Neural cell (in vitro differentiated cells): ENCODE measurements around the gene CACNA2D1. TPM values are rescaled to one million over a fixed set of nuclear protein-coding genes. Genes with fewer than 3 reads are reported as not detected.

Experiments
- H2AFZ ChIP-seq: fragments of 200-600, 300-800 bp; sonication (generic), shearing (Covaris generic); 2 replicates; pipeline ENCODE4 v1.6.0; 2014; ENCODE audit warnings: low read depth, mild to moderate bottlenecking, antibody characterized with exemption, low read length, moderate library complexity
- H3F3A ChIP-seq: fragments of 200-600 bp; shearing (Covaris generic); 2 replicates; pipeline ENCODE4 v1.6.1; 2016; ENCODE audit warnings: mild to moderate bottlenecking, moderate library complexity, mixed read lengths, antibody characterized with exemption, low read length; ENCODE audit not compliant: insufficient read depth, poor library complexity, severe bottlenecking
- H3K27ac ChIP-seq: fragments of 200-600, 300-800 bp; sonication (generic), shearing (Covaris generic); 2 replicates; pipeline ENCODE4 v1.5.1; 2014; ENCODE audit warnings: mild to moderate bottlenecking, low read length, moderate library complexity
- H3K27me3 ChIP-seq: fragments of 300-800, 200-600 bp; sonication (generic), shearing (Covaris generic); 2 replicates; pipeline ENCODE4 v1.6.0; 2014; ENCODE audit warnings: mild to moderate bottlenecking, low read depth, low read length, moderate library complexity; ENCODE audit not compliant: insufficient read depth
- H3K36me3 ChIP-seq: fragments of 300-800, 200-600 bp; sonication (generic), shearing (Covaris generic); 2 replicates; pipeline ENCODE4 v1.5.1; 2014; ENCODE audit warnings: mild to moderate bottlenecking, antibody characterized with exemption, low read length, moderate library complexity; ENCODE audit not compliant: insufficient read depth
- H3K4me2 ChIP-seq: fragments of 300-800, 200-600 bp; sonication (generic), shearing (Covaris generic); 2 replicates; pipeline ENCODE4 v1.6.0; 2014; ENCODE audit warnings: mild to moderate bottlenecking, low read length
- H3K4me3 ChIP-seq: fragments of 300-800, 200-600 bp; sonication (generic), shearing (Covaris generic); 2 replicates; pipeline ENCODE4 v1.5.1; 2014; ENCODE audit warnings: mild to moderate bottlenecking, low read length, moderate library complexity
- H3K79me2 ChIP-seq: fragments of 200-600 bp; shearing (Covaris generic); replicated peaks from 2 replicates; pipeline ENCODE4 v1.6.0; 2014; ENCODE audit warnings: mild to moderate bottlenecking, low read length, moderate library complexity; ENCODE audit not compliant: insufficient read depth
- H3K9ac ChIP-seq: fragments of 300-800, 200-600 bp; sonication (generic), shearing (Covaris generic); 2 replicates; pipeline ENCODE4 v1.6.1; 2016; ENCODE audit warnings: mild to moderate bottlenecking, low read length, mixed read lengths
- H3K9me2 ChIP-seq: fragments of 200-600 bp; shearing (Covaris generic); 2 replicates; pipeline ENCODE4 v1.6.1; 2016; ENCODE audit warnings: mild to moderate bottlenecking, low read length, mixed read lengths; ENCODE audit not compliant: insufficient read depth
- H3K9me3 ChIP-seq: fragments of 200-600, 300-800 bp; sonication (generic), shearing (Covaris generic); 2 replicates; pipeline ENCODE4 v1.6.1; 2016; ENCODE audit warnings: mild to moderate bottlenecking, mixed run types, low read length, moderate library complexity, mixed read lengths
- H4K20me1 ChIP-seq: fragments of 200-600 bp; shearing (Covaris generic); 2 replicates; pipeline ENCODE4 v1.6.1; 2016; ENCODE audit warnings: mild to moderate bottlenecking, mixed run types; ENCODE audit not compliant: insufficient read depth
- EP300 ChIP-seq: fragments of 450-650 bp; conservative IDR thresholded peaks from 2 replicates; pipeline ENCODE4 v1.6.1; 2014; ENCODE audit warnings: antibody characterized with exemption, mild to moderate bottlenecking, moderate library complexity; ENCODE audit not compliant: poor library complexity, severe bottlenecking
- EZH2 ChIP-seq: fragments of 200-600, 300-800 bp; shearing (Covaris generic), sonication (generic); IDR thresholded peaks from 2 replicates; pipeline ENCODE4 v1.6.1; 2014; ENCODE audit warnings: antibody characterized with exemption, low read length, borderline replicate concordance, mild to moderate bottlenecking; ENCODE audit not compliant: insufficient read depth, poor library complexity, severe bottlenecking
- MXI1 ChIP-seq: fragments of 450-650 bp; conservative IDR thresholded peaks from 2 replicates; pipeline ENCODE4 v1.6.1; 2014; ENCODE audit warnings: antibody characterized with exemption, mild to moderate bottlenecking; ENCODE audit not compliant: poor library complexity, severe bottlenecking
- POLR2AphosphoS5 ChIP-seq: IDR thresholded peaks from 2 replicates; pipeline ENCODE4 v1.6.1; 2012
- RAD21 ChIP-seq: fragments of 450-650 bp; conservative IDR thresholded peaks from 2 replicates; pipeline ENCODE4 v1.6.1; 2014; ENCODE audit warnings: antibody characterized with exemption, mild to moderate bottlenecking, moderate library complexity
- SMC3 ChIP-seq: fragments of 450-650 bp; conservative IDR thresholded peaks from 2 replicates; pipeline ENCODE4 v1.6.1; 2014; ENCODE audit warnings: antibody characterized with exemption, mild to moderate bottlenecking, moderate library complexity; ENCODE audit not compliant: poor library complexity
- TAF1 ChIP-seq: IDR thresholded peaks from 2 replicates; pipeline ENCODE4 v1.6.1; 2012; ENCODE audit warnings: low read depth
- polyA plus RNA-seq: library from polyadenylated mRNA; depleted of rRNA; stranded (reverse); fragments of >200 nt; gene quantifications from 2 replicates; pipeline ENCODE4 v1.2.3, GENCODE V29; 2014
- TF ChIP-seq, protein P1 (sequence below): fragments of 450-650 bp; IDR thresholded peaks from 2 replicates; pipeline ENCODE4 v1.5.1; 2014; ENCODE audit warnings: antibody characterized with exemption, mild to moderate bottlenecking, moderate library complexity; ENCODE audit not compliant: poor library complexity, severe bottlenecking
- TF ChIP-seq, protein P2 (sequence below): IDR thresholded peaks from 2 replicates; pipeline ENCODE4 v1.6.1; 2012; ENCODE audit warnings: borderline replicate concordance

CACNA2D1 gene
- polyA plus RNA-seq, 1 donor from 2014 or later, result 7.0 TPM

DNA sequence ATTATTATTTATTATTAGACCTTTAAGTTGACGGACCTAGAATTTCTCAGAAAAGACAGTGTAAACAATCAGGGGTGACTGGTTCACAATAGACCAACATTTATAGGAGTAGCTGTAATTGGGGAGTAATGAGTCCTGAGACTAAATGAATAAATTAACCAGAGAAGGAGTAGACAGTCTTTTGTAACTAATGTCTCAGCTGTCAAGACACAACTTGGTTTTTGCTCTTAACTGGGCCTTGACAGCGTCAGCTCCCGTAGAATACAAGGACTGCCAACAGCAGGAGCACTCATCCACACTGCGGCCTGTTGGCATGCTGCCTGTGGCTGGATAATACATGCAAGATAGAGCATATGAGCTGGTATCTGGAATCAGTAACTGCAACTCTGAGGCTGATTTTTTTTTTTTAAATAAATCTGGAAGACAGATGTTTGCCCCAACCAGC, 123.9 kb downstream of the CACNA2D1 start:
- no peaks in the 10 kb centered on the region for H3K9me3 ChIP-seq
- no peaks in the 10 kb centered on the region for H3K79me2 ChIP-seq
- TF ChIP-seq, protein P1, sequence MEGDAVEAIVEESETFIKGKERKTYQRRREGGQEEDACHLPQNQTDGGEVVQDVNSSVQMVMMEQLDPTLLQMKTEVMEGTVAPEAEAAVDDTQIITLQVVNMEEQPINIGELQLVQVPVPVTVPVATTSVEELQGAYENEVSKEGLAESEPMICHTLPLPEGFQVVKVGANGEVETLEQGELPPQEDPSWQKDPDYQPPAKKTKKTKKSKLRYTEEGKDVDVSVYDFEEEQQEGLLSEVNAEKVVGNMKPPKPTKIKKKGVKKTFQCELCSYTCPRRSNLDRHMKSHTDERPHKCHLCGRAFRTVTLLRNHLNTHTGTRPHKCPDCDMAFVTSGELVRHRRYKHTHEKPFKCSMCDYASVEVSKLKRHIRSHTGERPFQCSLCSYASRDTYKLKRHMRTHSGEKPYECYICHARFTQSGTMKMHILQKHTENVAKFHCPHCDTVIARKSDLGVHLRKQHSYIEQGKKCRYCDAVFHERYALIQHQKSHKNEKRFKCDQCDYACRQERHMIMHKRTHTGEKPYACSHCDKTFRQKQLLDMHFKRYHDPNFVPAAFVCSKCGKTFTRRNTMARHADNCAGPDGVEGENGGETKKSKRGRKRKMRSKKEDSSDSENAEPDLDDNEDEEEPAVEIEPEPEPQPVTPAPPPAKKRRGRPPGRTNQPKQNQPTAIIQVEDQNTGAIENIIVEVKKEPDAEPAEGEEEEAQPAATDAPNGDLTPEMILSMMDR, result no peak
- TF ChIP-seq POLR2AphosphoS5, result peak; percentile 53
- peaks cover 17% of the 10 kb centered on the region for H3F3A ChIP-seq
- H3K4me2 ChIP-seq, result no peak overlapping the region
- no peaks in the 10 kb centered on the region for H4K20me1 ChIP-seq
- H3K9me2 ChIP-seq, result no peaks in the 10 kb centered on the region
- no peaks in the 10 kb centered on the region for H3K36me3 ChIP-seq
- no peak overlapping the region for H3K27ac ChIP-seq
- no peak overlapping the region for H3K9ac ChIP-seq
- H3K27me3 ChIP-seq, result no peaks in the 10 kb centered on the region
- H2AFZ ChIP-seq, result no peak overlapping the region
- no peak overlapping the region for H3K4me3 ChIP-seq

DNA sequence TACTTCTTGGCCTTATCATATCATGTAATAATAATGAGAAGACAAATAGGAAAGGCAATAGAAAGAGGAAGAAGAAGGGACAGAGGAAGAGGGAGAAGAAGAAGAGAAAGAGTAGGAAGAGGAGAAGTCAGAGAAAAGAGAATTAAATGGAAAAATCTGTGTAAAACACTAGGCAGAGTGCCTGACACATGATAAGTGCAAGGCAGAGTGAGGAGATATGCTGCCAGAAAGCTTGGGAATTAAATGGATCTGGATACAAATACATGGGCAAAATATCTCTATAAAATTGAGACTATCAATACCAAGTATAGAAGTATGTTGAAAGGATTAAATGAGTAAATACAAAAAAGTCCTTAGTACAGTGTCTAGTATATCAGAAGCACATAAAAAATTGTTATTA, 124.8 kb downstream of the CACNA2D1 start:
- H3K9me2 ChIP-seq, result no peaks in the 10 kb centered on the region
- H3K27ac ChIP-seq, result peak overlapping the region; percentile 80
- no peaks in the 10 kb centered on the region for H3K36me3 ChIP-seq
- H3K9ac ChIP-seq, result no peak overlapping the region
- H3K4me3 ChIP-seq, result no peak overlapping the region
- TF ChIP-seq MXI1, result no peak
- TF ChIP-seq, protein P2, sequence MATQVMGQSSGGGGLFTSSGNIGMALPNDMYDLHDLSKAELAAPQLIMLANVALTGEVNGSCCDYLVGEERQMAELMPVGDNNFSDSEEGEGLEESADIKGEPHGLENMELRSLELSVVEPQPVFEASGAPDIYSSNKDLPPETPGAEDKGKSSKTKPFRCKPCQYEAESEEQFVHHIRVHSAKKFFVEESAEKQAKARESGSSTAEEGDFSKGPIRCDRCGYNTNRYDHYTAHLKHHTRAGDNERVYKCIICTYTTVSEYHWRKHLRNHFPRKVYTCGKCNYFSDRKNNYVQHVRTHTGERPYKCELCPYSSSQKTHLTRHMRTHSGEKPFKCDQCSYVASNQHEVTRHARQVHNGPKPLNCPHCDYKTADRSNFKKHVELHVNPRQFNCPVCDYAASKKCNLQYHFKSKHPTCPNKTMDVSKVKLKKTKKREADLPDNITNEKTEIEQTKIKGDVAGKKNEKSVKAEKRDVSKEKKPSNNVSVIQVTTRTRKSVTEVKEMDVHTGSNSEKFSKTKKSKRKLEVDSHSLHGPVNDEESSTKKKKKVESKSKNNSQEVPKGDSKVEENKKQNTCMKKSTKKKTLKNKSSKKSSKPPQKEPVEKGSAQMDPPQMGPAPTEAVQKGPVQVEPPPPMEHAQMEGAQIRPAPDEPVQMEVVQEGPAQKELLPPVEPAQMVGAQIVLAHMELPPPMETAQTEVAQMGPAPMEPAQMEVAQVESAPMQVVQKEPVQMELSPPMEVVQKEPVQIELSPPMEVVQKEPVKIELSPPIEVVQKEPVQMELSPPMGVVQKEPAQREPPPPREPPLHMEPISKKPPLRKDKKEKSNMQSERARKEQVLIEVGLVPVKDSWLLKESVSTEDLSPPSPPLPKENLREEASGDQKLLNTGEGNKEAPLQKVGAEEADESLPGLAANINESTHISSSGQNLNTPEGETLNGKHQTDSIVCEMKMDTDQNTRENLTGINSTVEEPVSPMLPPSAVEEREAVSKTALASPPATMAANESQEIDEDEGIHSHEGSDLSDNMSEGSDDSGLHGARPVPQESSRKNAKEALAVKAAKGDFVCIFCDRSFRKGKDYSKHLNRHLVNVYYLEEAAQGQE, result no peak
- TF ChIP-seq, protein P1, result no peak
- no peak for TF ChIP-seq SMC3
- TF ChIP-seq TAF1, result no peak
- TF ChIP-seq EP300, result no peak
- no peak for TF ChIP-seq RAD21
- TF ChIP-seq EZH2, result no peak
- no peak for TF ChIP-seq POLR2AphosphoS5
- no peaks in the 10 kb centered on the region for H4K20me1 ChIP-seq
- no peaks in the 10 kb centered on the region for H3K79me2 ChIP-seq
- no peaks in the 10 kb centered on the region for H3K27me3 ChIP-seq
- no peak overlapping the region for H3K4me2 ChIP-seq
- H3F3A ChIP-seq, result peaks cover 17% of the 10 kb centered on the region
- no peak overlapping the region for H2AFZ ChIP-seq
- H3K9me3 ChIP-seq, result no peaks in the 10 kb centered on the region
